Panc1 (cell line): ENCODE data around the gene HIGD2A. TPM values are rescaled to one million over a fixed set of nuclear protein-coding genes. Genes with fewer than 3 reads are reported as not detected.

ENCODE experiments used
- ATAC-seq: fragments of 200-7000 bp; cut with Tn5 transposase; 2 replicates; pipeline ENCODE4 v1.9.1; 2020; ENCODE audit warnings: mild to moderate bottlenecking, moderate library complexity
- BruUV-seq: library from RNA; stranded (reverse); fragments of 400-500 nt; replicated peaks from 2 replicates; lab custom pipeline; 2021; lab: Mats Ljungman, UMichigan
- CTCF ChIA-PET: fragments of 300-600 bp; sonication (Branson Sonifier 250); formaldehyde crosslinking; loops from one replicate; lab custom pipeline; 2022; ENCODE audit warnings: antibody characterized with exemption; lab: Charles Lee
- POLR2A ChIA-PET: fragments of 300-600 bp; sonication (Branson Sonifier 250); formaldehyde crosslinking; loops from one replicate; lab custom pipeline; 2022; ENCODE audit warnings: antibody characterized with exemption; lab: Charles Lee
- DNase-seq: peaks from one replicate; pipeline ENCODE4 v3.0.0-alpha.2; 2010; ENCODE audit warnings: low read depth, low spot score
- H3K27ac ChIP-seq: 2 replicates; pipeline ENCODE4 v1.5.1; 2011; ENCODE audit warnings: mild to moderate bottlenecking, low read length, inconsistent platforms
- H3K27me3 ChIP-seq: fragments of 200-500 bp; sonication (Bioruptor generic); 2 replicates; pipeline ENCODE4 v1.6.0; 2014; ENCODE audit warnings: low read length, inconsistent platforms; ENCODE audit not compliant: control insufficient read depth, insufficient read depth
- H3K36me3 ChIP-seq: fragments of 200-500 bp; sonication (Bioruptor generic); 2 replicates; pipeline ENCODE4 v1.5.1; 2014; ENCODE audit warnings: inconsistent platforms, mild to moderate bottlenecking, low read length, moderate library complexity; ENCODE audit not compliant: control insufficient read depth, insufficient read depth
- H3K4me1 ChIP-seq: 2 replicates; pipeline ENCODE4 v1.5.1; 2011; ENCODE audit warnings: inconsistent platforms, mild to moderate bottlenecking, low read length, moderate library complexity; ENCODE audit not compliant: control insufficient read depth, insufficient read depth
- H3K4me3 ChIP-seq, 2 experiments: 2 replicates each; pipeline ENCODE4 v1.5.1; 2011 to 2012; ENCODE audit warnings: low read depth in 2 of 2, low read length in 2 of 2, mild to moderate bottlenecking in 2 of 2, inconsistent platforms in 1 of 2, moderate library complexity in 1 of 2
- H3K9me3 ChIP-seq: fragments of 200-500 bp; sonication (Bioruptor generic); 2 replicates; pipeline ENCODE4 v1.5.1; 2014; ENCODE audit warnings: low read depth, mild to moderate bottlenecking, inconsistent platforms, low read length, moderate library complexity; ENCODE audit not compliant: control insufficient read depth, insufficient read depth
- POLR2AphosphoS5 ChIP-seq: IDR thresholded peaks from 2 replicates; pipeline ENCODE4 v1.6.1; 2012; ENCODE audit warnings: mild to moderate bottlenecking, low read depth, low read length, moderate library complexity
- SIN3A ChIP-seq: IDR thresholded peaks from 2 replicates; pipeline ENCODE4 v1.6.1; 2012; ENCODE audit warnings: low read depth, mild to moderate bottlenecking, low read length, moderate library complexity, borderline replicate concordance; ENCODE audit not compliant: insufficient read depth
- TCF7L2 ChIP-seq: IDR thresholded peaks from 2 replicates; pipeline ENCODE4 v1.6.1; 2011; ENCODE audit warnings: mild to moderate bottlenecking, low read depth, low read length, inconsistent platforms
- in situ Hi-C: cut with HindIII; loops from 2 replicates; pipeline ENCODE4 v1.10.0; 2016; ENCODE audit warnings: low sequenced_read_pairs, low pct_unique_long_range_greater_than_20kb
- intact Hi-C: fragments of 100-400 bp; cut with micrococcal nuclease; formaldehyde crosslinking; loops from one replicate; pipeline ENCODE4 v1.10.0; 2022; ENCODE audit not compliant: unreplicated experiment
- total RNA-seq: library from RNA; stranded (reverse); gene quantifications from one replicate; pipeline ENCODE4 v1.2.1, GENCODE V29; 2021; ENCODE audit not compliant: unreplicated experiment
- TF ChIP-seq, protein P1 (sequence below), 2 experiments: IDR thresholded peaks; 2 replicates each; pipeline ENCODE4 v1.6.1; 2011 to 2012; ENCODE audit warnings: low read depth in 2 of 2, control low read depth in 1 of 2, low read length in 1 of 2, mild to moderate bottlenecking in 1 of 2, moderate library complexity in 1 of 2; ENCODE audit not compliant: insufficient read depth in 1 of 2
- TF ChIP-seq, protein P2 (sequence below): fragments of 450-650 bp; IDR thresholded peaks from 2 replicates; pipeline ENCODE4 v1.5.1; 2017; ENCODE audit warnings: mild to moderate bottlenecking

HIGD2A gene
- total RNA-seq, 1 experiment from 2014 or later = 162 TPM

DNA sequence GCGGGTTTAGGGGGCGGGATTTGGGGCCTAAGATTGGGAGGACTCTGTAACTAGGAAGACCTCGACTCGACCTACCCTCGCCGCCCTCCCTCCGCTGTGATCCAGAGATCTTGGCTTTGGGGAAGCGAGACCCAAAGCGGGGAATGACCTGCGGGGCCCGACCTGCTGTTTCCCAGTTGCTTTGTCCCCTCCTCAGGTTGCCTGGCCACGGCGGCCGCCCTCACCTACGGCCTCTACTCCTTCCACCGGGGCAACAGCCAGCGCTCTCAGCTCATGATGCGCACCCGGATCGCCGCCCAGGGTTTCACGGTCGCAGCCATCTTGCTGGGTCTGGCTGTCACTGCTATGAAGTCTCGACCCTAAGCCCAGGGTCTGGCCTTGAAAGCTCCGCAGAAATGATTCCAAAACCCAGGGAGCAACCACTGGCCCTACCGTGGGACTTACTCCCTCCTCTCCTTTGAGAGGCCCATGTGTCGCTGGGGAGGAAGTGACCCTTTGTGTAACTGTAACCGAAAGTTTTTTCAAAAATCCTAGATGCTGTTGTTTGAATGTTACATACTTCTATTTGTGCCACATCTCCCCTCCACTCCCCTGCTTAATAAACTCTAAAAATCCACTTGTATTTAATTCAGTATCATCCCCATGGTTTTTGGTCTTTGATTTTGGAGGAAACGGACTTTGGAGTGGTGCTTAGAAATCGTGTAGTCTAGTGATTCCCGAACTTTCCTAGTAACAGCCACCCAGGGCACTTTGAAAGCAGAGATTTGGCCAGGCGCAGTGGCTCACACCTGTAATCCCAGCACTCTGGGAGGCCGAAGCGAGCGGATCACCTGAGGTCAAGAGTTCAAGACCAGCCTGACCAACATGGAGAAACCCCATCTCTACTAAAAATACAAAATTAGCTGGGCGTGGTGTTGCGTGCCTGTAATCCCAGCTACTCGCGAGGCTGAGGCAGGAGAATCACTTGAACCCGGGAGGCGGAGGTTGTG lies 878 bp downstream of the HIGD2A start:
- peak; percentile 57 for ATAC-seq
- H3K27me3 ChIP-seq = no peaks in the 10 kb centered on the region
- in situ Hi-C loops = no loop called here
- peaks cover 17% of the 10 kb centered on the region for H3K4me1 ChIP-seq
- H3K36me3 ChIP-seq = peaks cover 17% of the 10 kb centered on the region
- ChIA-PET CTCF (no interaction called here), POLR2A (interaction anchor here (0.7 kb wide), 1 partner anchor 178 kb away, joined by 9 read pairs; no protein-coding TSS in a partner anchor)
- TF ChIP-seq SIN3A = 0 out of 2 replicates have a peak, but pooled peaks have one; percentile 64
- no peak for TF ChIP-seq TCF7L2
- TF ChIP-seq, protein P1, sequence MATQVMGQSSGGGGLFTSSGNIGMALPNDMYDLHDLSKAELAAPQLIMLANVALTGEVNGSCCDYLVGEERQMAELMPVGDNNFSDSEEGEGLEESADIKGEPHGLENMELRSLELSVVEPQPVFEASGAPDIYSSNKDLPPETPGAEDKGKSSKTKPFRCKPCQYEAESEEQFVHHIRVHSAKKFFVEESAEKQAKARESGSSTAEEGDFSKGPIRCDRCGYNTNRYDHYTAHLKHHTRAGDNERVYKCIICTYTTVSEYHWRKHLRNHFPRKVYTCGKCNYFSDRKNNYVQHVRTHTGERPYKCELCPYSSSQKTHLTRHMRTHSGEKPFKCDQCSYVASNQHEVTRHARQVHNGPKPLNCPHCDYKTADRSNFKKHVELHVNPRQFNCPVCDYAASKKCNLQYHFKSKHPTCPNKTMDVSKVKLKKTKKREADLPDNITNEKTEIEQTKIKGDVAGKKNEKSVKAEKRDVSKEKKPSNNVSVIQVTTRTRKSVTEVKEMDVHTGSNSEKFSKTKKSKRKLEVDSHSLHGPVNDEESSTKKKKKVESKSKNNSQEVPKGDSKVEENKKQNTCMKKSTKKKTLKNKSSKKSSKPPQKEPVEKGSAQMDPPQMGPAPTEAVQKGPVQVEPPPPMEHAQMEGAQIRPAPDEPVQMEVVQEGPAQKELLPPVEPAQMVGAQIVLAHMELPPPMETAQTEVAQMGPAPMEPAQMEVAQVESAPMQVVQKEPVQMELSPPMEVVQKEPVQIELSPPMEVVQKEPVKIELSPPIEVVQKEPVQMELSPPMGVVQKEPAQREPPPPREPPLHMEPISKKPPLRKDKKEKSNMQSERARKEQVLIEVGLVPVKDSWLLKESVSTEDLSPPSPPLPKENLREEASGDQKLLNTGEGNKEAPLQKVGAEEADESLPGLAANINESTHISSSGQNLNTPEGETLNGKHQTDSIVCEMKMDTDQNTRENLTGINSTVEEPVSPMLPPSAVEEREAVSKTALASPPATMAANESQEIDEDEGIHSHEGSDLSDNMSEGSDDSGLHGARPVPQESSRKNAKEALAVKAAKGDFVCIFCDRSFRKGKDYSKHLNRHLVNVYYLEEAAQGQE (IDR thresholded peaks at IDR 0.05; ENCODE audit: insufficient read depth in 1 of 2, low read depth in 2 of 2, low read length in 1 of 2) = no peak
- peak; percentile 64; the same call in 1 of the 2 replicates for TF ChIP-seq POLR2AphosphoS5
- TF ChIP-seq, protein P2, sequence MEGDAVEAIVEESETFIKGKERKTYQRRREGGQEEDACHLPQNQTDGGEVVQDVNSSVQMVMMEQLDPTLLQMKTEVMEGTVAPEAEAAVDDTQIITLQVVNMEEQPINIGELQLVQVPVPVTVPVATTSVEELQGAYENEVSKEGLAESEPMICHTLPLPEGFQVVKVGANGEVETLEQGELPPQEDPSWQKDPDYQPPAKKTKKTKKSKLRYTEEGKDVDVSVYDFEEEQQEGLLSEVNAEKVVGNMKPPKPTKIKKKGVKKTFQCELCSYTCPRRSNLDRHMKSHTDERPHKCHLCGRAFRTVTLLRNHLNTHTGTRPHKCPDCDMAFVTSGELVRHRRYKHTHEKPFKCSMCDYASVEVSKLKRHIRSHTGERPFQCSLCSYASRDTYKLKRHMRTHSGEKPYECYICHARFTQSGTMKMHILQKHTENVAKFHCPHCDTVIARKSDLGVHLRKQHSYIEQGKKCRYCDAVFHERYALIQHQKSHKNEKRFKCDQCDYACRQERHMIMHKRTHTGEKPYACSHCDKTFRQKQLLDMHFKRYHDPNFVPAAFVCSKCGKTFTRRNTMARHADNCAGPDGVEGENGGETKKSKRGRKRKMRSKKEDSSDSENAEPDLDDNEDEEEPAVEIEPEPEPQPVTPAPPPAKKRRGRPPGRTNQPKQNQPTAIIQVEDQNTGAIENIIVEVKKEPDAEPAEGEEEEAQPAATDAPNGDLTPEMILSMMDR = no peak
- H3K4me3 ChIP-seq = peak overlapping the region; percentile 76 to 94
- H3K9me3 ChIP-seq = no peaks in the 10 kb centered on the region
- BruUV-seq = TSS peak; percentile 100
- peak overlapping the region; percentile 100 for H3K27ac ChIP-seq
- intact Hi-C loops = loop anchor here (2.0 kb wide), 1 partner anchor 65 kb away; no protein-coding TSS in a partner anchor
- no peak for DNase-seq

DNA sequence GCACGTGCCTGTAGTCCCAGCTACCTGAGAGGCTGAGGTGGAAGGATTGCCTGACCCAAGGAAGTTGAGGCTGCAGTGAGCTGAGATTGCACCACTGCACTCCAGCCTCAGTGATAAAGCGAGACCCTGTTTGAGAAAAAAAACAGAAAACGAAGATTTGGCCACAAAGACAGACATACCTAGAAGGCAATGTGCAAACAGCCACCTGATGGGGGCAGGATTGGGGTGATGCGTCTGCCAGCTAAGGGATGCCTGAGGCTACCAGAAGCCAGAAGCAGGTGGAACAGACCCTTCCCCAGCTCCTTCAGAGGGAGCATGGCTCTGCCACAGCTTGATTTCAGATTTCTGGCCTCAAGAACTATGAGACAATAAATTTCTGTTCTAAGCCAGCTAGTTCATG lies 2.9 kb downstream of the HIGD2A start:
- TF ChIP-seq TCF7L2 (no peak), POLR2AphosphoS5 (no peak), SIN3A (no peak)
- TF ChIP-seq, protein P1 (IDR thresholded peaks at IDR 0.05; ENCODE audit: insufficient read depth in 1 of 2, low read depth in 2 of 2, low read length in 1 of 2) = no peak
- TF ChIP-seq, protein P2 = no peak
- intact Hi-C loops = no loop called here
- ChIA-PET CTCF (interaction anchor here (0.6 kb wide), 1 partner anchor 14 kb away, joined by 3 read pairs; no protein-coding TSS in a partner anchor), POLR2A (no interaction called here)
- BruUV-seq = no TSS peak
- Histone ChIP-seq H3K36me3 (peaks cover 6% of the 10 kb centered on the region), H3K9me3 (no peaks in the 10 kb centered on the region), H3K4me3 (no peak overlapping the region), H3K27ac (no peak overlapping the region), H3K4me1 (peaks cover 8% of the 10 kb centered on the region), H3K27me3 (no peaks in the 10 kb centered on the region)
- in situ Hi-C loops = no loop called here
- no peak for DNase-seq
- no peak for ATAC-seq
